Right atrium auricular region (tissue), 2 donors: ENCODE measurements around the gene FPR3. TPM values are rescaled to one million over a fixed set of nuclear protein-coding genes. Genes with fewer than 3 reads are reported as not detected.

Experiments used
- DNase-seq: peaks from one replicate; pipeline ENCODE4 v3.0.0-alpha.2; 2019; ENCODE audit warnings: low spot score
- H3K27ac ChIP-seq, 2 donors: fragments of 200-600 bp; sonication (generic); 1 replicate in 1 of 2; 2 replicates in 1 of 2; pipeline ENCODE4 v1.5.1; 2016 to 2019
- H3K27me3 ChIP-seq, 2 donors: fragments of 200-600 bp; sonication (generic); one replicate each; pipeline versions ENCODE4 v1.5.1 to v1.6.0; 2017 to 2019
- H3K36me3 ChIP-seq: fragments of 200-600 bp; sonication (generic); one replicate; pipeline ENCODE4 v1.5.1; 2016
- H3K4me1 ChIP-seq, 2 donors: fragments of 200-600 bp; sonication (generic); one replicate each; pipeline versions ENCODE4 v1.5.1 to v1.6.0; 2017 to 2019
- H3K4me3 ChIP-seq, 2 donors: fragments of 200-600 bp; sonication (generic); 1 replicate in 1 of 2; 2 replicates in 1 of 2; pipeline ENCODE4 v1.5.1; 2017 to 2019; ENCODE audit warnings: mild to moderate bottlenecking in 1 of 2, moderate library complexity in 1 of 2
- H3K9me3 ChIP-seq, 2 donors: fragments of 200-600 bp; sonication (generic); one replicate each; pipeline ENCODE4 v1.5.1; 2019
- CTCF ChIP-seq, 2 donors: fragments of 200-600 bp; sonication (generic); IDR thresholded peaks; one replicate each; pipeline ENCODE4 v1.5.1; 2019; ENCODE audit warnings: antibody characterized with exemption in 2 of 2
- total RNA-seq, 2 donors: library from RNA; depleted of rRNA; stranded (reverse); fragments of >200 nt; gene quantifications; one replicate each; pipeline ENCODE4 v1.1.0, GENCODE V29; 2016

The FPR3 gene
- total RNA-seq, result 10 to 100 TPM in 1 of 2 donors, 1 to 10 TPM in 1; 1.4 to 14.7 TPM

GRCh38 chr19:51794885-51795490 is at the start of gene FPR3:
FPR3 (plus strand) TSS chr19:51795157; CDS start chr19:51823749, 28,592 bp downstream.
- H3K4me3 ChIP-seq, result peak within 1 kb of the TSS in 1 of 2 donors; percentile 23
- no peaks in the 10 kb centered on the region for H3K27me3 ChIP-seq
- no peak for TF ChIP-seq CTCF (IDR thresholded peaks at IDR 0.05)
- peaks cover 0 to 22% of the 10 kb centered on the region in 2 donors for H3K4me1 ChIP-seq
- H3K36me3 ChIP-seq, result no peaks in the 10 kb centered on the region
- DNase-seq, result no peak
- peak within 1 kb of the TSS in 1 of 2 donors; percentile 45 for H3K27ac ChIP-seq
- peaks cover 0 to 4% of the 10 kb centered on the region in 2 donors for H3K9me3 ChIP-seq

GRCh38 chr19:51746731-51747130 is 48.2 kb upstream of the FPR3 start:
- H3K4me1 ChIP-seq, result no peaks in the 10 kb centered on the region
- H3K36me3 ChIP-seq, result no peaks in the 10 kb centered on the region
- no peak overlapping the region for H3K4me3 ChIP-seq
- H3K9me3 ChIP-seq, result no peaks in the 10 kb centered on the region
- TF ChIP-seq CTCF (IDR thresholded peaks at IDR 0.05), result no peak
- H3K27ac ChIP-seq, result no peak overlapping the region
- no peak for DNase-seq
- H3K27me3 ChIP-seq, result no peaks in the 10 kb centered on the region

GRCh38 chr19:51749979-51750378 is 45.0 kb upstream of the FPR3 start:
- H3K9me3 ChIP-seq, result no peaks in the 10 kb centered on the region

GRCh38 chr19:51750400-51751094 is 44.4 kb upstream of the FPR3 start:
- Histone ChIP-seq H3K27ac (no peak overlapping the region), H3K4me3 (peak overlapping the region; percentile 11 to 21), H3K9me3 (no peaks in the 10 kb centered on the region), H3K4me1 (no peaks in the 10 kb centered on the region), H3K36me3 (no peaks in the 10 kb centered on the region), H3K27me3 (no peaks in the 10 kb centered on the region)
- TF ChIP-seq CTCF (IDR thresholded peaks at IDR 0.05), result no peak
- no peak for DNase-seq

More at GRCh38 chr19:51749979-51750378, 45.0 kb upstream of the FPR3 start:
- no peak for TF ChIP-seq CTCF (IDR thresholded peaks at IDR 0.05)
- H3K27ac ChIP-seq, result no peak overlapping the region
- H3K4me3 ChIP-seq, result no peak overlapping the region
- H3K36me3 ChIP-seq, result no peaks in the 10 kb centered on the region
- no peak for DNase-seq
- H3K27me3 ChIP-seq, result no peaks in the 10 kb centered on the region
- H3K4me1 ChIP-seq, result no peaks in the 10 kb centered on the region

GRCh38 chr19:51751655-51752054 is 43.3 kb upstream of the FPR3 start, which contains the start of gene FPR1:
FPR1 (minus strand) TSS chr19:51751878; CDS start chr19:51746994, 4,884 bp downstream.
- Histone ChIP-seq H3K27me3 (no peaks in the 10 kb centered on the region), H3K9me3 (no peaks in the 10 kb centered on the region), H3K36me3 (no peaks in the 10 kb centered on the region), H3K4me3 (peak within 1 kb of the TSS; percentile 11 to 21), H3K27ac (no peak within 1 kb of the TSS), H3K4me1 (no peaks in the 10 kb centered on the region)
- TF ChIP-seq CTCF (IDR thresholded peaks at IDR 0.05), result no peak
- DNase-seq, result no peak
